Upper lobe of right lung (tissue), 1 donor: ENCODE results near the gene IFFO2. TPM values are rescaled to one million over a fixed set of nuclear protein-coding genes. Genes with fewer than 3 reads are reported as not detected.
A peak's percentile ranks its signal among the peaks of the same experiment; 100 is the strongest.

Experiments
- ATAC-seq: fragments of 200-7000 bp; cut with Tn5 transposase; one replicate; pipeline ENCODE4 v1.9.1; 2020; ENCODE audit warnings: mild to moderate bottlenecking, moderate library complexity
- DNase-seq: peaks from one replicate; pipeline ENCODE4 v3.0.0-alpha.2; 2020
- H3K27ac ChIP-seq: fragments of 200-600 bp; one replicate; pipeline ENCODE4 v1.8.0; 2022
- H3K27me3 ChIP-seq: fragments of 200-600 bp; one replicate; pipeline ENCODE4 v1.8.0; 2022; ENCODE audit warnings: mild to moderate bottlenecking
- H3K36me3 ChIP-seq: fragments of 200-600 bp; one replicate; pipeline ENCODE4 v1.8.0; 2022
- H3K4me1 ChIP-seq: fragments of 200-600 bp; one replicate; pipeline ENCODE4 v1.8.0; 2022
- H3K4me3 ChIP-seq: fragments of 200-600 bp; one replicate; pipeline ENCODE4 v1.8.0; 2022; ENCODE audit warnings: mild to moderate bottlenecking
- H3K9me3 ChIP-seq: fragments of 200-600 bp; one replicate; pipeline ENCODE4 v1.8.0; 2022
- intact Hi-C: fragments of 100-400 bp; cut with DNase I; formaldehyde crosslinking; loops from one replicate; pipeline ENCODE4 v1.11.0; 2022
- total RNA-seq: library from RNA; stranded (reverse); fragmentation: NEBNext Ultra II Directional; extraction: Animal tissue kit (Norgen Biotek cat#: 25700); gene quantifications from one replicate; pipeline ENCODE4 v1.2.1, GENCODE V29; 2021
- TF ChIP-seq, protein P1 (sequence below): fragments of 200-600 bp; IDR thresholded peaks from one replicate; pipeline ENCODE4 v1.8.0; 2022; ENCODE audit warnings: antibody characterized with exemption
- donor health status: DM: no; HTN: yes; CAD: no; lungs with severe emphysema.

Gene IFFO2
- total RNA-seq, 1 donor from 2014 or later, result 15.4 TPM

DNA sequence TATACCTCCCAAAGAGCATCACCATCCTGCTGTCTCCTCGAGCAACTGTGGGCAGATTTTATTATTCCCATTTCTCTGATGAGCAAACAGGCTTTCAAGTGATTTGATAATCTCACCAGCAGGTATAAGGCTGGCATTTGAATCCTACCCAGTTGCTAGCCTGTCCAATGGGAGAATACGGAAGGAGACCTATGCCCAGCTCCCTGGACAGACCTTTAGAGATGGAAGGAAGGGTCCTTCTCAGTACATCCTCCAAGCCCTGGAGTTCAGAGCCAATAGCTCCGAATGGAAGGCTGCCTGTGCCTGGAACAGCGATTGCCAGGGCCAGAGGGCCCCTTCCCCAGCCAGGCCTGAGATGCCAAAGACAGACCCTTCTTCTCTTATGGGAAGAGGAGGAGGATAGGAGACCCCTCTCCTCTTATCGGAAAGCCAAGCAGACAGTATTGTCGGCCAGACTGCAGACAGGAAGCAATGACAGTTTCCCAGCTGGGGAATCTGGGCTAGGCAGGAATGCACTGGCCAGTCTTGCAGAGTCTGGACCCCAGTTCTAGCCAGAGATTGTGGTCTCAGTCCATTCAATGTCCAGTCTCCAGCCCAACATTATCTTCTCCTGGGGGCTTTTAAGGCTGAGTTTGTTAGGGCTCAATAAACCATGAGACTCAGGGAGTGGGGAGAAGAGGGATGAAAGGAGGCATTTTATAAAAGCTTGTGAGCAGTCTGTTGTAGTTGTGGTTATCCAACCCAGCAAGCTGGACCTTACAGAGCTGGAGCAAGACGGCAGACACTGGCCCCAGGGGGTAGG lies 2.0 kb downstream of the IFFO2 start:
- H3K27ac ChIP-seq, result peak overlapping the region; percentile 69
- DNase-seq, result no peak

DNA sequence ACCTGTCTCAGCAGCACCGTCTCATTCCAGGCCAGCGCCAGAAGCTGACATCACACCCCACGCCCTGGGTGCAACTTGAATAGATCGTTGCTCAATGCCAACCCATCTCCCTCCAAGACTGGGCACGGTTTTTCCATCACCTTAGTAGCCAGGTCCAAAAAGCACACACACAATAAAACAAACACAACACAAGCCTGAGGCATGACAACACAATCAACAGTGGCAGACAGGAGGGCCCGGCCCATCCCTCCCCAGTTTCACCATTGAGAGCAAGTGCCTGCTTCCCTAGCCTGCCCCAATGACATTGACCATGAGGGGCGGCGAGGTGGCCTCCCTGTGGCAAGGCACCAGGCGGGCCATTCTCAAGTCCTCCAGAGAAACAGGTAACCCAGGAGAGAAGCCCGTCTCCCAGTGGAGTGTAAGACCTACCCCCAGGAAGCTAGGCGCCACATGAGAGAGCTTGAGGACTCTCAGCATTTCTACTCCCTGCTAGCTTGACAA lies 2.7 kb downstream of the IFFO2 start:
- DNase-seq (no peak), ATAC-seq (no peak)
- Histone ChIP-seq H3K27me3 (no peaks in the 10 kb centered on the region), H3K27ac (peak overlapping the region; percentile 69), H3K9me3 (no peaks in the 10 kb centered on the region), H3K4me3 (peak overlapping the region; percentile 79), H3K4me1 (peaks cover 68% of the 10 kb centered on the region), H3K36me3 (no peaks in the 10 kb centered on the region)
- TF ChIP-seq, protein P1, sequence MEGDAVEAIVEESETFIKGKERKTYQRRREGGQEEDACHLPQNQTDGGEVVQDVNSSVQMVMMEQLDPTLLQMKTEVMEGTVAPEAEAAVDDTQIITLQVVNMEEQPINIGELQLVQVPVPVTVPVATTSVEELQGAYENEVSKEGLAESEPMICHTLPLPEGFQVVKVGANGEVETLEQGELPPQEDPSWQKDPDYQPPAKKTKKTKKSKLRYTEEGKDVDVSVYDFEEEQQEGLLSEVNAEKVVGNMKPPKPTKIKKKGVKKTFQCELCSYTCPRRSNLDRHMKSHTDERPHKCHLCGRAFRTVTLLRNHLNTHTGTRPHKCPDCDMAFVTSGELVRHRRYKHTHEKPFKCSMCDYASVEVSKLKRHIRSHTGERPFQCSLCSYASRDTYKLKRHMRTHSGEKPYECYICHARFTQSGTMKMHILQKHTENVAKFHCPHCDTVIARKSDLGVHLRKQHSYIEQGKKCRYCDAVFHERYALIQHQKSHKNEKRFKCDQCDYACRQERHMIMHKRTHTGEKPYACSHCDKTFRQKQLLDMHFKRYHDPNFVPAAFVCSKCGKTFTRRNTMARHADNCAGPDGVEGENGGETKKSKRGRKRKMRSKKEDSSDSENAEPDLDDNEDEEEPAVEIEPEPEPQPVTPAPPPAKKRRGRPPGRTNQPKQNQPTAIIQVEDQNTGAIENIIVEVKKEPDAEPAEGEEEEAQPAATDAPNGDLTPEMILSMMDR, result no peak
- intact Hi-C loops, result no loop called here

More for the DNA sequence above, 2.0 kb downstream of the IFFO2 start:
- Histone ChIP-seq H3K4me1 (peaks cover 61% of the 10 kb centered on the region), H3K4me3 (peak overlapping the region; percentile 79), H3K27me3 (no peaks in the 10 kb centered on the region), H3K9me3 (no peaks in the 10 kb centered on the region), H3K36me3 (no peaks in the 10 kb centered on the region)
- TF ChIP-seq, protein P1, result no peak
- intact Hi-C loops, result no loop called here
- no peak for ATAC-seq

- no peaks in the 10 kb centered on the region for H3K9me3 ChIP-seq
- no peaks in the 10 kb centered on the region for H3K27me3 ChIP-seq
- H3K4me3 ChIP-seq, result no peak overlapping the region
- DNase-seq, result no peak
- peak overlapping the region; percentile 94 for H3K27ac ChIP-seq
- no peak for ATAC-seq
- intact Hi-C loops, result no loop called here
- H3K36me3 ChIP-seq, result no peaks in the 10 kb centered on the region
- peaks cover 79% of the 10 kb centered on the region for H3K4me1 ChIP-seq
- TF ChIP-seq, protein P1, result no peak
Measured at GRCh38 chr1:18951818-18952391, 4.6 kb downstream of the IFFO2 start.

DNA sequence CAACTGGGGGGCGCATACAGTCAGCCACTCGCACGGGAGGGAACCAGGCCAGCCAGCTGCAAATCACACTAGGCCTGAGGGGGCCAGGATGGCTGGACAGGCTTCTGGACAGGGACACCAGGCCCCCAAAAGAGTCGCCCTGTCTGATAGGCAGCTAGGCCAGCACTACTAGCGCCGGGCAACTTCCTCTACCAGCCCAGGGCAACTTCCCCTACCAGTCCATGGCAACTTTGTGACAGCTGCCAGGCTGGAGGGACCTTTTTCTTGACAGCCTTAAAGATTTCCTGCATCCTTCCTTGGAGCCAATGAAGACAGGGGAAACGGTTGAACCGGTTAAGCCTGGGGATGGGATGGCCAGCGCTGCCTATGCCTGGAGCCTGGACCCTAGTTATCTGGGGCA lies 5.1 kb downstream of the IFFO2 start:
- TF ChIP-seq, protein P1, result no peak
- ATAC-seq (peak; percentile 27), DNase-seq (no peak)
- Histone ChIP-seq H3K36me3 (no peaks in the 10 kb centered on the region), H3K27me3 (no peaks in the 10 kb centered on the region), H3K4me1 (peaks cover 84% of the 10 kb centered on the region), H3K9me3 (no peaks in the 10 kb centered on the region), H3K4me3 (peak overlapping the region; percentile 53), H3K27ac (peak overlapping the region; percentile 94)
- intact Hi-C loops, result no loop called here

DNA sequence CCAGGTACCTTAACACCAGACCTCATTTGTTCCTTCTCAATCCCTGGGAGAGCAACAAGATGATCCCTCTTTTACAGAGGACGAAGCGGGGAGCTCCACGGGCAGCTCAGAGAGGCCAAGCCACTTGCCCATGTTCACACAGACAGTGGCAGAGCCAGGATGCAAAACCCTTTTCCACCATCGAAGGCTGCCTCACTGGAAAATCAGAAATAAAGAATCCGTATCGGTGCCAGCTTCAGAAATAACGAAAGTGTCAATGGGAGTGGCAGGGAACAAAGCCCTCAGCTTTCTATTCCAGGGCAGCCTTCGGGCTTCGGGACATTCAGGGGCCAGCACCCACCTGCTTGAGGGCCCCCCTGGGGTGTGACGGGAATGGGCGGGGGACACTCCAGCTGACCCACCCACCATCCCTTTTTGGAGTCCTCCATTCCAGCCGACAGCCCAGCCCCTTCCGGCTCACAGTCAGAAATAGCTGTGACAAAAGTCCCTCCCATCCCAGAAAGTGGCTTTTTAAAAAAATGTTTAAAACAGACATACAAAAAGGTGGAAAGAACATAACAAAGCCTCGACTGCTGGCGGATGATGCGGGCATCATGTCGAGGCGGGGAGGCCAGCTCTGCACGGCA lies 6.0 kb downstream of the IFFO2 start:
- TF ChIP-seq, protein P1, result no peak
- no peaks in the 10 kb centered on the region for H3K9me3 ChIP-seq
- DNase-seq (peak; percentile 84), ATAC-seq (peak; percentile 56)
- no peaks in the 10 kb centered on the region for H3K27me3 ChIP-seq
- intact Hi-C loops, result no loop called here
- H3K4me1 ChIP-seq, result peaks cover 89% of the 10 kb centered on the region
- peak overlapping the region; percentile 53 for H3K4me3 ChIP-seq
- H3K27ac ChIP-seq, result peak overlapping the region; percentile 94
- H3K36me3 ChIP-seq, result no peaks in the 10 kb centered on the region
